Peyer's patch (tissue), 4 donors: ENCODE measurements around the gene PRPF38A. TPM values are rescaled to one million over a fixed set of nuclear protein-coding genes. Genes with fewer than 3 reads are reported as not detected.

Experiments used
- DNase-seq, 3 donors: peaks; one replicate each; pipeline ENCODE4 v3.0.0-alpha.2; 2017 to 2019
- H3K27ac ChIP-seq, 4 donors: fragments of 200-600 bp; sonication (generic); one replicate each; pipeline ENCODE4 v1.5.1; 2016 to 2019
- H3K27me3 ChIP-seq, 2 donors: fragments of 200-600 bp; sonication (generic); one replicate each; pipeline ENCODE4 v1.5.1; 2019
- H3K36me3 ChIP-seq, 3 donors: fragments of 200-600 bp; sonication (generic); one replicate each; pipeline ENCODE4 v1.5.1; 2016 to 2019
- H3K4me1 ChIP-seq, 4 donors: fragments of 200-600 bp; sonication (generic); one replicate each; pipeline ENCODE4 v1.5.1; 2016 to 2019
- H3K4me3 ChIP-seq, 4 donors: fragments of 200-600 bp; sonication (generic); 1 replicate in 3 of 4; 2 replicates in 1 of 4; pipeline ENCODE4 v1.5.1; 2016 to 2019; ENCODE audit warnings: mild to moderate bottlenecking in 1 of 4
- H3K9me3 ChIP-seq, 4 donors: fragments of 200-600 bp; sonication (generic); one replicate each; pipeline ENCODE4 v1.5.1; 2016 to 2019; ENCODE audit warnings: mild to moderate bottlenecking in 1 of 4
- POLR2A ChIP-seq, 2 donors: fragments of 450-650 bp; IDR thresholded peaks; one replicate each; pipeline ENCODE4 v1.5.1; 2017; ENCODE audit warnings: antibody characterized with exemption in 2 of 2, mild to moderate bottlenecking in 2 of 2, moderate library complexity in 2 of 2
- total RNA-seq, 4 donors: library from RNA; depleted of rRNA; stranded (reverse); fragments of >200 nt; gene quantifications; one replicate each; pipeline ENCODE4 v1.1.0, GENCODE V29; 2016
- TF ChIP-seq, protein P1 (sequence below), 6 experiments: fragments of 450-650 bp in 4 of 6; fragments of 200-600 bp in 2 of 6; sonication (generic) in 1 of 6; IDR thresholded peaks; one replicate each; pipeline ENCODE4 v1.5.1; 2017 to 2019; ENCODE audit warnings: antibody characterized with exemption in 6 of 6, mild to moderate bottlenecking in 3 of 6, moderate library complexity in 1 of 6

The PRPF38A gene
- total RNA-seq, 4 donors from 2014 or later = 14.2 to 20.6 (median 18.7) TPM

GRCh38 chr1:52420713-52421112 lies 16.3 kb downstream of the PRPF38A start:
- H3K36me3 ChIP-seq = peaks cover 0 to 45% (median 0%) of the 10 kb centered on the region in 3 donors
- TF ChIP-seq, protein P1, sequence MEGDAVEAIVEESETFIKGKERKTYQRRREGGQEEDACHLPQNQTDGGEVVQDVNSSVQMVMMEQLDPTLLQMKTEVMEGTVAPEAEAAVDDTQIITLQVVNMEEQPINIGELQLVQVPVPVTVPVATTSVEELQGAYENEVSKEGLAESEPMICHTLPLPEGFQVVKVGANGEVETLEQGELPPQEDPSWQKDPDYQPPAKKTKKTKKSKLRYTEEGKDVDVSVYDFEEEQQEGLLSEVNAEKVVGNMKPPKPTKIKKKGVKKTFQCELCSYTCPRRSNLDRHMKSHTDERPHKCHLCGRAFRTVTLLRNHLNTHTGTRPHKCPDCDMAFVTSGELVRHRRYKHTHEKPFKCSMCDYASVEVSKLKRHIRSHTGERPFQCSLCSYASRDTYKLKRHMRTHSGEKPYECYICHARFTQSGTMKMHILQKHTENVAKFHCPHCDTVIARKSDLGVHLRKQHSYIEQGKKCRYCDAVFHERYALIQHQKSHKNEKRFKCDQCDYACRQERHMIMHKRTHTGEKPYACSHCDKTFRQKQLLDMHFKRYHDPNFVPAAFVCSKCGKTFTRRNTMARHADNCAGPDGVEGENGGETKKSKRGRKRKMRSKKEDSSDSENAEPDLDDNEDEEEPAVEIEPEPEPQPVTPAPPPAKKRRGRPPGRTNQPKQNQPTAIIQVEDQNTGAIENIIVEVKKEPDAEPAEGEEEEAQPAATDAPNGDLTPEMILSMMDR (IDR thresholded peaks at IDR 0.05) = no peak
- no peak for TF ChIP-seq POLR2A (IDR thresholded peaks at IDR 0.05)
- no peak overlapping the region for H3K27ac ChIP-seq

GRCh38 chr1:52423055-52423454 lies 18.7 kb downstream of the PRPF38A start:
- peaks cover 0 to 22% (median 0%) of the 10 kb centered on the region in 3 donors for H3K36me3 ChIP-seq
- H3K27me3 ChIP-seq = no peaks in the 10 kb centered on the region
- no peak overlapping the region for H3K4me3 ChIP-seq
- TF ChIP-seq, protein P1 (IDR thresholded peaks at IDR 0.05) = no peak
- TF ChIP-seq POLR2A (IDR thresholded peaks at IDR 0.05) = no peak
- H3K9me3 ChIP-seq = no peaks in the 10 kb centered on the region
- DNase-seq = no peak
- H3K4me1 ChIP-seq = peaks cover 0 to 7% (median 0%) of the 10 kb centered on the region in 4 donors
- H3K27ac ChIP-seq = no peak overlapping the region

More at GRCh38 chr1:52420713-52421112, 16.3 kb downstream of the PRPF38A start:
- no peaks in the 10 kb centered on the region for H3K27me3 ChIP-seq
- DNase-seq = no peak
- H3K9me3 ChIP-seq = no peaks in the 10 kb centered on the region
- H3K4me1 ChIP-seq = peaks cover 0 to 7% (median 0%) of the 10 kb centered on the region in 4 donors
- no peak overlapping the region for H3K4me3 ChIP-seq

- peak in 2 of 3 donors; percentile 44 to 58 for DNase-seq
- Histone ChIP-seq H3K4me1 (peaks cover 0 to 7% (median 0%) of the 10 kb centered on the region in 4 donors), H3K27ac (peak overlapping the region in 1 of 4 donors; percentile 6), H3K27me3 (no peaks in the 10 kb centered on the region), H3K4me3 (no peak overlapping the region), H3K9me3 (no peaks in the 10 kb centered on the region), H3K36me3 (peaks cover 0 to 15% (median 0%) of the 10 kb centered on the region in 3 donors)
- TF ChIP-seq POLR2A (IDR thresholded peaks at IDR 0.05) = no peak
- TF ChIP-seq, protein P1 (IDR thresholded peaks at IDR 0.05) = no peak
Observed at GRCh38 chr1:52423771-52424170, 19.4 kb downstream of the PRPF38A start.

GRCh38 chr1:52424231-52424636 lies 19.8 kb downstream of the PRPF38A start:
- no peak for DNase-seq
- Histone ChIP-seq H3K4me1 (peaks cover 0 to 7% (median 0%) of the 10 kb centered on the region in 4 donors), H3K36me3 (peaks cover 0 to 12% (median 0%) of the 10 kb centered on the region in 3 donors), H3K27ac (peak overlapping the region in 1 of 4 donors; percentile 6), H3K4me3 (no peak overlapping the region), H3K27me3 (no peaks in the 10 kb centered on the region), H3K9me3 (no peaks in the 10 kb centered on the region)
- TF ChIP-seq, protein P1 (IDR thresholded peaks at IDR 0.05) = no peak
- no peak for TF ChIP-seq POLR2A (IDR thresholded peaks at IDR 0.05)

GRCh38 chr1:52424813-52425212 lies 20.4 kb downstream of the PRPF38A start:
- Histone ChIP-seq H3K36me3 (peaks cover 0 to 15% (median 0%) of the 10 kb centered on the region in 3 donors), H3K27me3 (no peaks in the 10 kb centered on the region), H3K4me1 (peaks cover 0 to 2% (median 0%) of the 10 kb centered on the region in 4 donors), H3K9me3 (no peaks in the 10 kb centered on the region), H3K27ac (no peak overlapping the region), H3K4me3 (no peak overlapping the region)
- DNase-seq = no peak
- TF ChIP-seq POLR2A (IDR thresholded peaks at IDR 0.05) = no peak
- TF ChIP-seq, protein P1 (IDR thresholded peaks at IDR 0.05) = no peak
